Body of pancreas (tissue), 4 donors: Measurements from ENCODE around the gene FASTKD1. TPM values are rescaled to one million over a fixed set of nuclear protein-coding genes. Genes with fewer than 3 reads are reported as not detected.
A peak's percentile ranks its signal among the peaks of the same experiment; 100 is the strongest.
"Not testable (repeated sequence)": the region's sequence is repeated elsewhere in the genome, so short reads cannot be mapped to it uniquely, and the experiment has no call there.

Experiments used
- ATAC-seq: fragments of 150-250 bp; one replicate; pipeline ENCODE4 v1.9.1; 2016
- DNase-seq, 4 donors: peaks; one replicate each; pipeline ENCODE4 v3.0.0-alpha.2; 2019
- H3K27ac ChIP-seq, 4 donors: fragments of 200-600 bp; sonication (generic); 1 replicate in 3 of 4; 2 replicates in 1 of 4; pipeline versions ENCODE4 v1.5.1 to v1.6.1; 2016 to 2019; ENCODE audit warnings: mild to moderate bottlenecking in 1 of 4, mixed read lengths in 1 of 4, moderate library complexity in 1 of 4
- H3K27me3 ChIP-seq, 2 donors: fragments of 200-600 bp; sonication (generic); one replicate each; pipeline ENCODE4 v1.6.0; 2016; ENCODE audit warnings: mild to moderate bottlenecking in 1 of 2
- H3K36me3 ChIP-seq, 2 donors: fragments of 200-600 bp; sonication (generic); replicated peaks in 1 of 2; 2 replicates each; pipeline ENCODE4 v1.5.1; 2016; ENCODE audit warnings: low read depth in 2 of 2; ENCODE audit not compliant: insufficient read depth in 1 of 2
- H3K4me1 ChIP-seq: fragments of 200-600 bp; sonication (generic); one replicate; pipeline ENCODE4 v1.6.0; 2016
- H3K4me3 ChIP-seq, 2 donors: fragments of 200-600 bp; sonication (generic); 1 replicate in 1 of 2; 2 replicates in 1 of 2; pipeline ENCODE4 v1.5.1; 2016 to 2019
- H3K9me3 ChIP-seq, 3 donors: fragments of 200-600 bp; sonication (generic); 1 replicate in 2 of 3; 2 replicates in 1 of 3; pipeline ENCODE4 v1.5.1; 2016
- POLR2A ChIP-seq, 3 donors: fragments of 450-650 bp; IDR thresholded peaks; one replicate each; pipeline ENCODE4 v1.6.1; 2016; ENCODE audit warnings: antibody characterized with exemption in 3 of 3, mild to moderate bottlenecking in 2 of 3
- WGBS, 2 donors: methylation state at CpG; one replicate each; pipeline ENCODE4 v1.1.5; 2017; 5-methylcytosine and 5-hydroxymethylcytosine counted together
- intact Hi-C: fragments of 100-400 bp; cut with DNase I; formaldehyde crosslinking; loops from one replicate; pipeline ENCODE4 v1.15.1; 2023
- total RNA-seq, 2 donors: library from RNA; depleted of rRNA; stranded (reverse); fragments of >200 nt; gene quantifications; one replicate each; pipeline ENCODE4 v1.1.0, GENCODE V29; 2016
- TF ChIP-seq, protein P1 (sequence below), 7 experiments: fragments of 450-650 bp in 4 of 7; fragments of 200-600 bp in 3 of 7; sonication (generic) in 3 of 7; IDR thresholded peaks; one replicate each; pipeline ENCODE4 v1.5.1; 2016 to 2019; ENCODE audit warnings: antibody characterized with exemption in 7 of 7

FASTKD1 gene
- total RNA-seq, 2 donors from 2014 or later: 13.2 to 18.2 TPM

DNA sequence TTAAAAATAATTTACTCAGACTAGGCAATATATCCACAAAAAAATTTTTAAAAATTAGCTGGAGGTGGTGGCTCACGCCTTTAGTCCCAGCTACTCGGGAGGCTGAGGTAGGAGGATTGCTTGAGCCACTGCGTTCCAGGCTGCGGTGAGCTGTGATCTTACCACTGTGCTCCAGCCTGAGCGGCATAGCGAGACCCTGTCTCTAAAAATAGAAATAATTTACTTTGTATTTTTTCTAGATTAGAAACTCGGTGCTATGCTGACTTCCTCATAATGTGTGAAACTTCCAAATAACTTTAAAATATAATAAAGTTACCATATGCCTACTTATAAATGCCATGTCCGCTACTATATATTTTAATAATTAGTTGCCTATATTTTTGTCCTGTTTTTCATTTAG is 17.1 kb upstream of the FASTKD1 start:
- H3K27me3 ChIP-seq: no peaks in the 10 kb centered on the region
- peaks cover 21% of the 10 kb centered on the region for H3K4me1 ChIP-seq
- ATAC-seq (no peak), DNase-seq (no peak)
- H3K9me3 ChIP-seq: no peaks in the 10 kb centered on the region
- H3K27ac ChIP-seq: no peak overlapping the region
- TF ChIP-seq, protein P1, sequence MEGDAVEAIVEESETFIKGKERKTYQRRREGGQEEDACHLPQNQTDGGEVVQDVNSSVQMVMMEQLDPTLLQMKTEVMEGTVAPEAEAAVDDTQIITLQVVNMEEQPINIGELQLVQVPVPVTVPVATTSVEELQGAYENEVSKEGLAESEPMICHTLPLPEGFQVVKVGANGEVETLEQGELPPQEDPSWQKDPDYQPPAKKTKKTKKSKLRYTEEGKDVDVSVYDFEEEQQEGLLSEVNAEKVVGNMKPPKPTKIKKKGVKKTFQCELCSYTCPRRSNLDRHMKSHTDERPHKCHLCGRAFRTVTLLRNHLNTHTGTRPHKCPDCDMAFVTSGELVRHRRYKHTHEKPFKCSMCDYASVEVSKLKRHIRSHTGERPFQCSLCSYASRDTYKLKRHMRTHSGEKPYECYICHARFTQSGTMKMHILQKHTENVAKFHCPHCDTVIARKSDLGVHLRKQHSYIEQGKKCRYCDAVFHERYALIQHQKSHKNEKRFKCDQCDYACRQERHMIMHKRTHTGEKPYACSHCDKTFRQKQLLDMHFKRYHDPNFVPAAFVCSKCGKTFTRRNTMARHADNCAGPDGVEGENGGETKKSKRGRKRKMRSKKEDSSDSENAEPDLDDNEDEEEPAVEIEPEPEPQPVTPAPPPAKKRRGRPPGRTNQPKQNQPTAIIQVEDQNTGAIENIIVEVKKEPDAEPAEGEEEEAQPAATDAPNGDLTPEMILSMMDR (IDR thresholded peaks at IDR 0.05): no peak
- no peak for TF ChIP-seq POLR2A (IDR thresholded peaks at IDR 0.05)
- intact Hi-C loops: no loop called here
- 71 to 82% methylated on average over 8 of the region's 8 CpGs for WGBS, 2 donors
- H3K36me3 ChIP-seq: no peaks in the 10 kb centered on the region
- no peak overlapping the region for H3K4me3 ChIP-seq

DNA sequence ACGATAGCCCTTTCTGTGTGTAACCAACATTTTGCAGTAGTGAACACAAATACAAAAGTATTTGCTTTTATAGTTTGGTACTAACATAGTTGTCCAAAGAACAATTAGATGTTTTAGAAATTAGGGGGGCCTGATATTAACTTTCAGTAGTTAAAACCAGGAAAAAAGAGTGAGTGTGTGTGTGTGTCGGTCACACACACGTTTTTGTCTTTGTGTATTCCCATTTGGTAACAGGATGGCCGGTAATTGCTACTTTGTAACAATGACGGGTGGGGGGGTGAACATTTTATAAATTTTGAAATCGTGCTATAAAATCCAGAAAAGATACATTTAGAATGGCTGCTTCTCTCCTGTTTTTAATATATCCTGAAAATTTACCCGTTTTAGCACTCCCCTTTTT is 12.0 kb upstream of the FASTKD1 start:
- Histone ChIP-seq H3K4me1 (peaks cover 26% of the 10 kb centered on the region), H3K27ac (peak overlapping the region in 3 of 4 donors; percentile 91 to 98 (median 95))

DNA sequence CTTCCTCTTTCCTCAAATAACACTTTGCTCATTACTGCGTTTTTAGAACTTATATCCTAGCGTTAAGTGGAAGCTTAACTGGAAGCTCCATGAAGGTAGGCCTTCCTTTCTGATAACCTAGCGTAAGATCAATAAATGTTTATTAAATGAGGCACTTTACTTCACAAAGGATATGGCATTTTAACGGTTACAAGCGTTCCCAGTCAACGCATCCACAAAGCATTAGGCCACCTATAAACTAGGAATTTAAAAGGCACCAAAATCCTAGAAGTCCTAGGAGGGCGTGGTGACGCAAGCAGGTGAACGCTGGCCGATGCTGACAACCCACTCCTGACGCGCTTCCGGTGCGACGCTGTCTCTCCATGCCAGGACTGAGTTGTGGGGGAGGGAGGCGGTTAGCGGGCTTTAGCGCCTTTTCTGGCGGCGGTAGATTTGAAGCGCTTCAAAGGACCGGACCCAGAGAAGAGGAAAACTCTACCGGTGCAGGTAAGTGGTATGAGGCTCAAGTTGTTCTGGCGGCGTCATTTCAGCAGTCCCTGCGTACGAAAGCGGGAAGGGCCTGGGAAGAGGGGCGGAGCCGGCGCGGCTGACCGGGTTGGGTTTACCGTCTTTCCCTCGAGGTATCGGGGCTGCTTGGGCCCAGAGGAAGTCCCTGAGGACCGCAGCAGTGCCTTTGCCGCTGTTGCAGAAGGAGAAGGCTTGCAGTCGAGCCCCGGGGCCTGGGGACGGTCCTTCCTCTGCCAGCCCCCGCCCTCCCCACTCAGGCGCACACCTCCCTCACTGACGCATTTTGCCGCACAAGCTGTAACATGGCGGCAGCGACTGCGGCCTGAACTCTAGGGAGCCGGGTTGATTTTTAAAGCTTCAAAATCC is 10.6 kb upstream of the FASTKD1 start, which contains the start of gene PPIG:
TSS of gene PPIG (plus strand) at position 347 of the 873 bp plus-strand sequence. CDS start 19,691 bp downstream, outside the sequence.
- H3K4me3 ChIP-seq: peak within 1 kb of the TSS; percentile 66 to 72
- peaks cover 24% of the 10 kb centered on the region for H3K4me1 ChIP-seq
- intact Hi-C loops: no loop called here
- ATAC-seq: peak; percentile 98
- H3K27me3 ChIP-seq: no peaks in the 10 kb centered on the region
- peak; percentile 88 to 92 (median 91) for DNase-seq
- 3 to 9% methylated on average over 19 to 49 of the region's 49 CpGs for whole genome bisulfite sequencing, 2 donors
- no peaks in the 10 kb centered on the region for H3K36me3 ChIP-seq
- peak; percentile 38 to 81 (median 76) for TF ChIP-seq POLR2A (IDR thresholded peaks at IDR 0.05)
- TF ChIP-seq, protein P1 (IDR thresholded peaks at IDR 0.05): peak in 1 of 7 experiments; percentile 8
- H3K27ac ChIP-seq: peak within 1 kb of the TSS; percentile 89 to 98 (median 93)
- H3K9me3 ChIP-seq: no peaks in the 10 kb centered on the region

More for the DNA sequence above, 12.0 kb upstream of the FASTKD1 start:
- Histone ChIP-seq H3K4me3 (peak overlapping the region; percentile 66 to 72), H3K36me3 (no peaks in the 10 kb centered on the region), H3K9me3 (no peaks in the 10 kb centered on the region), H3K27me3 (no peaks in the 10 kb centered on the region)
- WGBS, 2 donors: 6 to 8% methylated on average over 7 of the region's 7 CpGs
- intact Hi-C loops: no loop called here
- ATAC-seq: no peak
- no peak for TF ChIP-seq POLR2A (IDR thresholded peaks at IDR 0.05)
- TF ChIP-seq, protein P1 (IDR thresholded peaks at IDR 0.05): no peak
- no peak for DNase-seq

DNA sequence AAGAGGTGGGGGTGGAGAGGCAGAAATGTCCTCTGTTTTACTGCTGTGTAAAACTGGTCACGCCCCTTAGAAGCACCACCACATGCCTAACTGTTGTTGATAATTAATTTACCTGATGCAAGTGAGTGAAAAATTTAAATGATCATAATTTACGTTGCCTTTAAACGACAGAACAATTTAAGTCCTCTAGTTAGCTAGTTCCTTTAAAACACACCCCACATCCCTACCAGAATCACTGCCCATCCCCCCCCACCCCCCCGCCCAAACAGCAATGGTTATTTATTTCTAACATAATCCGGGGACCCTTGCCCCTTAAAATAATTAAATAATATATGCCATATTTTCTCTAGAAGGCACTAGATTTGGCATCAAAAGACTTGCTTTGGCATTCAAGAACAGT is 9.9 kb upstream of the FASTKD1 start:
- DNase-seq (no peak), ATAC-seq (no peak)
- intact Hi-C loops: no loop called here
- 87 to 94% methylated on average over 5 of the region's 5 CpGs for WGBS, 2 donors
- Histone ChIP-seq H3K4me1 (peaks cover 24% of the 10 kb centered on the region), H3K4me3 (no peak overlapping the region), H3K9me3 (no peaks in the 10 kb centered on the region), H3K27ac (peak overlapping the region in 2 of 4 donors; percentile 95 to 98), H3K36me3 (no peaks in the 10 kb centered on the region), H3K27me3 (no peaks in the 10 kb centered on the region)
- no peak for TF ChIP-seq POLR2A (IDR thresholded peaks at IDR 0.05)
- TF ChIP-seq, protein P1 (IDR thresholded peaks at IDR 0.05): no peak

DNA sequence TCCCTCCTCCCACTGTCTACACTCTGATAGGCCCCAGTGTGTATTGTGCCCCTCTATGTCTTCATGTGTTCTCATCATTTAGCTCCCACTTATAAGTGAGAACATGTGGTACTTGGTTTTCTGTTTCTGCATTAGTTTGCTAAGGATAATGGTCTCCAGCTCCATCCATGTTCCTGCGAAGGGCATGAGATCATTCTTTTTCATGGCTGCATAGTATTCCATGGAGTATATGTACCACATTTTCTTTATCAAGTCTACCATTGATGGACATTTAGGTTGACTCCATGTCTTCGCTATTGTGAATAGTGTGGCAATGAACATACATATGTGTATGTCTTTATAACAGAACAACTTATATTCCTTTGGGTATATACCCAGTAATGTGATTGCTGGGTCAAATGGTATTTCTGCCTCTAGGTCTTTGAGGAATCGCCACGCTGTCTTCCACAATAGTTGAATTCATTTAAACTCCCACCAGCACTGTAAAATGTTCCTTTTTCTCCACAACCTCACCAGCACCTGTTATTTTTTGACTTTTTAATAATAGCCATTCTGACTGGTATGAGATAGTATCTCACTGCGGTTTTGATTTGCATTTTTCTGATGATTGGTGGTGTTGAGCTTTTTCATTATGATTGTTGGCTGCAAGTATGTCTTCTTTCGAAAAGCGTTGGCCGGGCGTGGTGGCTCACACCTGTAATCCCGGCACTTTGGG is 9.0 kb upstream of the FASTKD1 start:
- H3K27me3 ChIP-seq, H3K36me3 ChIP-seq, H3K4me3 ChIP-seq, DNase-seq, intact Hi-C loops, H3K27ac ChIP-seq, ATAC-seq, H3K9me3 ChIP-seq: not testable (repeated sequence)
- H3K4me1 ChIP-seq: peaks cover 24% of the 10 kb centered on the region
- WGBS, 2 donors: 95 to 97% methylated on average over 10 of the region's 10 CpGs
